ENCODE data around the gene SPATA4. TPM values are rescaled to one million over a fixed set of nuclear protein-coding genes. Genes with fewer than 3 reads are reported as not detected.

Gene SPATA4
- total RNA-seq, 1 donor from 2014 or later: not detected

DNA sequence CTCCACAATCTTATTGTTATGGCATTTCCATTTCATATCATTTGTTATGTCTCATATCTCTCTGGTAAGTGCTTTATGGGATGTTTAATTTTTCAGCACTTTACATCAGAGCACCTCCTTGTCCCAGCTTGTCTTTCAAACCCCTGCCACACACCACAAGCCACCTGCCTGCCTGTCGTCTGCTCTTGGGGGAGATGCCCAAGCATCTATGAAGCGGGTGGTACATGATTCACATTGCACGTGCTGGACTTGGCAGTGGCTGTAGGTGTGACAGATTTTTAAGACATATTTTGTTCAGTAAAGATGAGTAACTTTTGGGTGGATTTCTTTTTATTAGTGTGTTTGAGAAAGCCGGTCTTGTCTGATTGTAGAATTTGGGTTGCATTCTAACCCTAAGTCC is 14.2 kb upstream of the SPATA4 start:
- no peak for DNase-seq
- H3K9me3 Mint-ChIP-seq (ENCODE audit: unreplicated experiment): no peaks in the 10 kb centered on the region
- H3K27me3 Mint-ChIP-seq (ENCODE audit: unreplicated experiment): no peaks in the 10 kb centered on the region
- TF ChIP-seq CTCF (IDR thresholded peaks at IDR 0.05; ENCODE audit: partially characterized antibody, unreplicated experiment): no peak
- H3K27ac Mint-ChIP-seq (ENCODE audit: unreplicated experiment): no peak overlapping the region
- peaks cover 4% of the 10 kb centered on the region for H3K4me1 Mint-ChIP-seq (ENCODE audit: low read depth, unreplicated experiment)
- H3K36me3 Mint-ChIP-seq (ENCODE audit: unreplicated experiment): no peaks in the 10 kb centered on the region
- no peak overlapping the region for H3K4me3 Mint-ChIP-seq (ENCODE audit: unreplicated experiment)

- no peak for TF ChIP-seq CTCF (IDR thresholded peaks at IDR 0.05; ENCODE audit: partially characterized antibody, unreplicated experiment)
- Mint-ChIP-seq H3K36me3 (ENCODE audit: unreplicated experiment) (no peaks in the 10 kb centered on the region), H3K27ac (ENCODE audit: unreplicated experiment) (no peak overlapping the region), H3K27me3 (ENCODE audit: unreplicated experiment) (no peaks in the 10 kb centered on the region), H3K4me3 (ENCODE audit: unreplicated experiment) (no peak overlapping the region), H3K9me3 (ENCODE audit: unreplicated experiment) (no peaks in the 10 kb centered on the region), H3K4me1 (ENCODE audit: low read depth, unreplicated experiment) (peaks cover 4% of the 10 kb centered on the region)
- no peak for DNase-seq
Measured at GRCh38 chr4:176207839-176208238, 12.5 kb upstream of the SPATA4 start.

DNA sequence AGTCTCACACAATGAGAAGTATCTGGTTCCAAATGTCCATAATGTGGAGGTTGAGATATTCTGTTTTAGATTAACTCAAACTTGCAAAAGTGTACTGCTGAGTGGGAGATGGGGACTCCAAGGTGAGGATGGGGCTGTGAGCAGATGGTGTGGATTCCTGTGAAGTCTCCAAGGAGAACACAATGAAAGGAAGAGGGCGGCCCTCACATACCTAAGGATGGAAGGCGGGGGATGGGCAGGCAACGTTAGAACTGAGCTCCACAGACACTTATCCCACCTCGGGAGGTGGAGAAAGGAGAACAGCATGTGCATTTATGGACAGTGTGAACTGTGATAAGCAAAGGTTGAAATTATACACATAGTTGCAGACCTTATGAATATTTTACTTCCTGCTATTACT is 9.9 kb upstream of the SPATA4 start:
- DNase-seq: no peak
- H3K4me1 Mint-ChIP-seq (ENCODE audit: low read depth, unreplicated experiment): peaks cover 4% of the 10 kb centered on the region
- H3K4me3 Mint-ChIP-seq (ENCODE audit: unreplicated experiment): no peak overlapping the region
- no peaks in the 10 kb centered on the region for H3K27me3 Mint-ChIP-seq (ENCODE audit: unreplicated experiment)
- H3K36me3 Mint-ChIP-seq (ENCODE audit: unreplicated experiment): no peaks in the 10 kb centered on the region
- no peaks in the 10 kb centered on the region for H3K9me3 Mint-ChIP-seq (ENCODE audit: unreplicated experiment)
- no peak for TF ChIP-seq CTCF (IDR thresholded peaks at IDR 0.05; ENCODE audit: partially characterized antibody, unreplicated experiment)
- no peak overlapping the region for H3K27ac Mint-ChIP-seq (ENCODE audit: unreplicated experiment)

DNA sequence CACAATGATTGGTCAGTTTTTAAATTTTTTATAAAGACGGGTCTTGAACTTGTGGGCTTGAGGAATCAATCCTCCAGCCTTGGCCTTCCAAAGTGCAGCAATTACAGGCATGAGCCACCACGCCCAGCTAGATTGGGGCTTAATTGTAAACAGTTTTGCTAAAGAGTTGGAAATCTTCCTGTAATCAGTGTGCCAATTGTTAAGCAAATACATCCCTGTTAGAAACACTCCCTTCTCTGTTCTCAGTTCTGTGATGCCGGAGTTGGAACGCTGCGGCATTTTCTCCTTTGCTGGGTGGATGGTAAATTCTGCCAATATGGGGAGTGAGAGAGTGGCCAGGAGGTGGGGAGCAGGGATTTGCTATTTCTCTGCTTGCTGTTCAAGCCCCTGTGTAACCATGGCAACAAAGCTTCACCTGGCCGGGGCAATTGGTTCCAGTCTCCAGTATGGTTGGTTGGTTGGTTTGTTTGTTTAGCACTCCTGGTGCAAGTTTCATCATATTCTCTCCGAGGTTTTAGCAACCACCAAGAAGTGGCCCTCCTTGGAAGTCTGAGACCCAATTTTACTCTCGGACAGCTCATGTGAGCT is 3.0 kb upstream of the SPATA4 start:
- DNase-seq: no peak
- no peaks in the 10 kb centered on the region for H3K4me1 Mint-ChIP-seq (ENCODE audit: low read depth, unreplicated experiment)

More for the DNA sequence above, 3.0 kb upstream of the SPATA4 start:
- Mint-ChIP-seq H3K9me3 (ENCODE audit: unreplicated experiment) (no peaks in the 10 kb centered on the region), H3K27me3 (ENCODE audit: unreplicated experiment) (no peaks in the 10 kb centered on the region), H3K36me3 (ENCODE audit: unreplicated experiment) (no peaks in the 10 kb centered on the region), H3K27ac (ENCODE audit: unreplicated experiment) (no peak overlapping the region), H3K4me3 (ENCODE audit: unreplicated experiment) (no peak overlapping the region)
- no peak for TF ChIP-seq CTCF (IDR thresholded peaks at IDR 0.05; ENCODE audit: partially characterized antibody, unreplicated experiment)

All from glutamatergic neuron (in vitro differentiated cells).